PC-3 (cell line): ENCODE results near the gene WDR48. TPM values are rescaled to one million over a fixed set of nuclear protein-coding genes. Genes with fewer than 3 reads are reported as not detected.
A peak's percentile ranks its signal among the peaks of the same experiment; 100 is the strongest.

ENCODE experiments used
- ATAC-seq: fragments of 200-7000 bp; cut with Tn5 transposase; 2 replicates; pipeline ENCODE4 v1.9.1; 2020; ENCODE audit warnings: mild to moderate bottlenecking, moderate library complexity
- BruUV-seq: library from RNA; stranded (reverse); fragments of 400-500 nt; replicated peaks from 2 replicates; lab custom pipeline; 2021; lab: Mats Ljungman, UMichigan
- CTCF ChIA-PET: fragments of 300-600 bp; sonication (Branson Sonifier 250); formaldehyde crosslinking; loops from one replicate; lab custom pipeline; 2022; ENCODE audit warnings: antibody characterized with exemption; lab: Charles Lee
- POLR2A ChIA-PET: fragments of 300-600 bp; sonication (Branson Sonifier 250); formaldehyde crosslinking; loops from one replicate; lab custom pipeline; 2022; ENCODE audit warnings: antibody characterized with exemption; ENCODE audit not compliant: unreplicated experiment; lab: Charles Lee
- DNase-seq: peaks from one replicate; pipeline ENCODE4 v3.0.0-alpha.2; 2015
- H2AFZ ChIP-seq: fragments of 300-600 bp; sonication (generic); 2 replicates; pipeline ENCODE4 v1.6.0; 2016; ENCODE audit warnings: antibody characterized with exemption, low read length
- H3F3A ChIP-seq: fragments of 300-600 bp; sonication (generic); one replicate; pipeline ENCODE4 v1.6.0; 2017; ENCODE audit warnings: antibody characterized with exemption, low read length, control low read depth, mild to moderate bottlenecking; ENCODE audit not compliant: unreplicated experiment
- H3K27ac ChIP-seq: fragments of 300-600 bp; sonication (generic); 2 replicates; pipeline ENCODE4 v1.5.1; 2016; ENCODE audit warnings: mild to moderate bottlenecking, low read length
- H3K27me3 ChIP-seq: fragments of 300-600 bp; sonication (generic); 2 replicates; pipeline ENCODE4 v1.6.1; 2016; ENCODE audit warnings: low read length, mixed read lengths
- H3K36me3 ChIP-seq: fragments of 300-600 bp; sonication (generic); 2 replicates; pipeline ENCODE4 v1.6.1; 2016; ENCODE audit warnings: low read depth, mixed run types, low read length, mixed read lengths
- H3K4me1 ChIP-seq: fragments of 300-600 bp; sonication (generic); 2 replicates; pipeline ENCODE4 v1.5.1; 2016; ENCODE audit warnings: low read length; ENCODE audit not compliant: insufficient read depth
- H3K4me2 ChIP-seq: fragments of 300-600 bp; sonication (generic); 2 replicates; pipeline ENCODE4 v1.6.0; 2016; ENCODE audit warnings: low read length
- H3K4me3 ChIP-seq: fragments of 300-600 bp; sonication (generic); 2 replicates; pipeline ENCODE4 v1.5.1; 2016; ENCODE audit warnings: mild to moderate bottlenecking, low read length, mixed read lengths
- H3K79me2 ChIP-seq: fragments of 300-600 bp; sonication (generic); 2 replicates; pipeline ENCODE4 v1.6.1; 2017; ENCODE audit warnings: low read length, mixed read lengths
- H3K9ac ChIP-seq: fragments of 300-600 bp; sonication (generic); 2 replicates; pipeline ENCODE4 v1.6.0; 2016; ENCODE audit warnings: mild to moderate bottlenecking, low read length
- H3K9me2 ChIP-seq: fragments of 300-600 bp; sonication (generic); replicated peaks from 2 replicates; pipeline ENCODE4 v1.6.1; 2016; ENCODE audit warnings: mixed run types, low read length, mixed read lengths
- H3K9me3 ChIP-seq: fragments of 300-600 bp; sonication (generic); 2 replicates; pipeline ENCODE4 v1.6.1; 2016; ENCODE audit warnings: low read length, mixed read lengths
- H4K20me1 ChIP-seq: fragments of 300-600 bp; sonication (generic); 2 replicates; pipeline ENCODE4 v1.6.1; 2016; ENCODE audit warnings: low read length, mixed read lengths
- CTCF ChIP-seq: fragments of 300-600 bp; sonication (generic); conservative IDR thresholded peaks from 2 replicates; pipeline ENCODE4 v1.5.1; 2017; ENCODE audit warnings: antibody characterized with exemption, low read depth, mild to moderate bottlenecking, low read length
- EZH2 ChIP-seq: fragments of 300-600 bp; sonication (generic); IDR thresholded peaks from one replicate; pipeline ENCODE4 v1.6.1; 2017; ENCODE audit warnings: antibody characterized with exemption, mild to moderate bottlenecking, low read length; ENCODE audit not compliant: unreplicated experiment
- EZH2phosphoT487 ChIP-seq: fragments of 300-600 bp; sonication (generic); IDR thresholded peaks from 2 replicates; pipeline ENCODE4 v1.6.1; 2018; ENCODE audit warnings: mild to moderate bottlenecking, antibody characterized with exemption, low read length, borderline replicate concordance
- intact Hi-C: fragments of 100-400 bp; cut with micrococcal nuclease; formaldehyde crosslinking; loops from 2 replicates; pipeline ENCODE4 v1.9.0; 2023
- total RNA-seq: library from RNA; depleted of rRNA; stranded (reverse); fragments of >200 nt; gene quantifications from 2 replicates; pipeline ENCODE4 v1.2.3, GENCODE V29; 2014

Gene WDR48
- total RNA-seq, 1 experiment from 2014 or later: 21.0 TPM

GRCh38 chr3:39038165-39038564, 13.7 kb upstream of the WDR48 start:
- POLR2A ChIA-PET: no interaction called here
- peaks cover 6% of the 10 kb centered on the region for H3K4me1 ChIP-seq
- TF ChIP-seq EZH2phosphoT487 (no peak), EZH2 (no peak), CTCF (no peak)
- H3K4me2 ChIP-seq: 0 out of 2 replicates have a peak overlapping the region, but pooled peaks have one; percentile 22
- DNase-seq (peak; percentile 79), ATAC-seq (peak; percentile 33; the same call in 1 of the 2 replicates)
- H3K27ac ChIP-seq: no peak overlapping the region
- CTCF ChIA-PET: interaction anchor here (1.4 kb wide), 1 partner anchor 38 kb away, joined by 4 read pairs; no protein-coding TSS in a partner anchor
- H4K20me1 ChIP-seq: no peaks in the 10 kb centered on the region
- no peaks in the 10 kb centered on the region for H3K9me2 ChIP-seq
- no peak overlapping the region for H3K4me3 ChIP-seq
- intact Hi-C loops: no loop called here
- BruUV-seq: no TSS peak
- H3K36me3 ChIP-seq: no peaks in the 10 kb centered on the region
- 0 out of 2 replicates have a peak, but pooled peaks cover 9% of the 10 kb centered on the region for H3K9me3 ChIP-seq
- H2AFZ ChIP-seq: no peak overlapping the region
- H3K27me3 ChIP-seq: no peaks in the 10 kb centered on the region
- no peak overlapping the region for H3K9ac ChIP-seq
- H3F3A ChIP-seq: no peaks in the 10 kb centered on the region
- H3K79me2 ChIP-seq: no peaks in the 10 kb centered on the region

GRCh38 chr3:39050029-39050428, 1.8 kb upstream of the WDR48 start:
- TF ChIP-seq EZH2phosphoT487 (no peak), EZH2 (no peak), CTCF (no peak)
- H3K4me2 ChIP-seq: no peak overlapping the region
- no peak overlapping the region for H3K9ac ChIP-seq
- no peak overlapping the region for H2AFZ ChIP-seq
- no TSS peak for BruUV-seq
- H3K4me1 ChIP-seq: peaks cover 8% of the 10 kb centered on the region
- ATAC-seq (no peak), DNase-seq (no peak)
- H3K27ac ChIP-seq: no peak overlapping the region
- ChIA-PET POLR2A (no interaction called here), CTCF (no interaction called here)
- H3K9me2 ChIP-seq: no peaks in the 10 kb centered on the region
- H3K79me2 ChIP-seq: peaks cover 31% of the 10 kb centered on the region
- no peaks in the 10 kb centered on the region for H3K36me3 ChIP-seq
- H3K9me3 ChIP-seq: no peaks in the 10 kb centered on the region
- H4K20me1 ChIP-seq: no peaks in the 10 kb centered on the region
- H3K27me3 ChIP-seq: no peaks in the 10 kb centered on the region
- no peaks in the 10 kb centered on the region for H3F3A ChIP-seq
- intact Hi-C loops: no loop called here
- H3K4me3 ChIP-seq: no peak overlapping the region

GRCh38 chr3:39052583-39052982, 767 bp downstream of the WDR48 start:
- peak; percentile 1; the same call in 1 of the 2 replicates for ATAC-seq
- Histone ChIP-seq H3F3A (no peaks in the 10 kb centered on the region), H3K9me2 (no peaks in the 10 kb centered on the region), H2AFZ (peak overlapping the region; percentile 92), H3K4me3 (peak overlapping the region; percentile 95), H3K9me3 (no peaks in the 10 kb centered on the region), H3K36me3 (no peaks in the 10 kb centered on the region), H3K4me2 (peak overlapping the region; percentile 90), H4K20me1 (no peaks in the 10 kb centered on the region), H3K27me3 (no peaks in the 10 kb centered on the region), H3K4me1 (peaks cover 8% of the 10 kb centered on the region), H3K79me2 (peaks cover 44% of the 10 kb centered on the region), H3K9ac (peak overlapping the region; percentile 90), H3K27ac (no peak overlapping the region)
- no TSS peak for BruUV-seq
- intact Hi-C loops: no loop called here
- peak; percentile 9 for DNase-seq
- ChIA-PET CTCF (no interaction called here), POLR2A (no interaction called here)
- no peak for TF ChIP-seq CTCF
